Measurements from ENCODE around the gene TSHZ2. TPM values are rescaled to one million over a fixed set of nuclear protein-coding genes. Genes with fewer than 3 reads are reported as not detected.

The TSHZ2 gene
- total RNA-seq, 4 donors from 2014 or later, result 4.0 to 57.8 (median 10.3) TPM

GRCh38 chr20:53336892-53337291 lies 364.7 kb downstream of the TSHZ2 start:
- Histone ChIP-seq H3K4me1 (peaks cover 0 to under 1% (median 0%) of the 10 kb centered on the region in 4 donors), H3K9me3 (no peaks in the 10 kb centered on the region), H3K27ac (no peak overlapping the region), H3K27me3 (no peaks in the 10 kb centered on the region), H3K4me3 (no peak overlapping the region), H3K36me3 (no peaks in the 10 kb centered on the region)
- no peak for DNase-seq
- TF ChIP-seq, protein P1, sequence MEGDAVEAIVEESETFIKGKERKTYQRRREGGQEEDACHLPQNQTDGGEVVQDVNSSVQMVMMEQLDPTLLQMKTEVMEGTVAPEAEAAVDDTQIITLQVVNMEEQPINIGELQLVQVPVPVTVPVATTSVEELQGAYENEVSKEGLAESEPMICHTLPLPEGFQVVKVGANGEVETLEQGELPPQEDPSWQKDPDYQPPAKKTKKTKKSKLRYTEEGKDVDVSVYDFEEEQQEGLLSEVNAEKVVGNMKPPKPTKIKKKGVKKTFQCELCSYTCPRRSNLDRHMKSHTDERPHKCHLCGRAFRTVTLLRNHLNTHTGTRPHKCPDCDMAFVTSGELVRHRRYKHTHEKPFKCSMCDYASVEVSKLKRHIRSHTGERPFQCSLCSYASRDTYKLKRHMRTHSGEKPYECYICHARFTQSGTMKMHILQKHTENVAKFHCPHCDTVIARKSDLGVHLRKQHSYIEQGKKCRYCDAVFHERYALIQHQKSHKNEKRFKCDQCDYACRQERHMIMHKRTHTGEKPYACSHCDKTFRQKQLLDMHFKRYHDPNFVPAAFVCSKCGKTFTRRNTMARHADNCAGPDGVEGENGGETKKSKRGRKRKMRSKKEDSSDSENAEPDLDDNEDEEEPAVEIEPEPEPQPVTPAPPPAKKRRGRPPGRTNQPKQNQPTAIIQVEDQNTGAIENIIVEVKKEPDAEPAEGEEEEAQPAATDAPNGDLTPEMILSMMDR (IDR thresholded peaks at IDR 0.05), result no peak

DNA sequence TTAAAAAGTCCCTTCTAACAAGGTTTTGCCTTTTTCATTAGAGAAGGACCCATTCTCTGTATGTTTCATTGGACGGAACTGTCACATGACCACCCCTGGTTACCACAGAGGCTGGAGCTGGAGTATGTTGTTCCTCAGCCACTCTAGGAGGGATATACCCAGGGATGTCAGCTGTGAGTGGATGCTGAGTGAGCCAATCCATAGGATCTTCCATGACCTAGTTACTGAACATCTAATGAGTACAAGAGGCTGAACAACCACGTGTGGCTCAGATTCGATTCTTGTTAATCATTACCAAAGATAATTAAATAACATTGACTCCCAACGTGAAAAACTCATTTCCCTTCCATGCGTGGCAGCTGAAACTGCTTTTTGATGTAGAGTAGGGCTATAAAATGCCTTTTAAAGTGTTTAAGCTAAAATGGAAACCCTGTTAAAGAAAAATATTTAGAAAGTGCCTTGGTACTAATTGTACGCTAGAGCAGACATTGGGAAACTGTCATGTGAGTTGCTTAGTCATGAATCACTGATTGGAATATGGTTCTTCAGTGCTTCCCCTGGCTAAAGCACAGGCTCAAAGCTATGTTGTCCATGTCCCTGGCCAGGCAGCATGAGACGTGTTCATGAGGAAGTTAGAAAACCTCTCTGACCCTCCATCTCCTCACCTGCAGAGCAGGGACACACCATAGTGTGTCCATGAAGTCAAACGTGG lies 365.4 kb downstream of the TSHZ2 start:
- TF ChIP-seq, protein P1 (IDR thresholded peaks at IDR 0.05), result no peak

DNA sequence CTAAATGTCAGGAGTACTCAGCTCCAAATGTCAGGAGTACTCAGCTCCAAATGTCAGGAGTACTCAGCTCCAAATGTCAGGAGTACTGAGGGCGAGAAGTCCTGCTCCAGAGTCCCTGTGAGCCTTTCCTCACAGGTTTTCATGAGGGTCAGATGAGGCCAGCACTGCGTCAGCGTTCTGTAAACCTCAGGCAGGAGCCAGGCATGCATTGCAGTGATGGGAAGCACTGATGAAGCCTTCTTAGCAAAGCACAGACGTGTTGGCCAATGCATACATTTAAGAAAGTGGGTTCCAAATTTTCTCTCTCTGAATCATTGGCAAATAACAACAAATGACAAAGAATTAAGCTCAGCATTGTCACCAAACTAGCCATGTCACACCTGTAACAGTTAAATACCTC lies 366.6 kb downstream of the TSHZ2 start:
- no peak overlapping the region for H3K27ac ChIP-seq
- H3K4me1 ChIP-seq, result no peaks in the 10 kb centered on the region
- H3K27me3 ChIP-seq, result no peaks in the 10 kb centered on the region
- TF ChIP-seq, protein P1 (IDR thresholded peaks at IDR 0.05), result no peak
- no peak for TF ChIP-seq POLR2A (IDR thresholded peaks at IDR 0.05)
- H3K36me3 ChIP-seq, result no peaks in the 10 kb centered on the region
- no peaks in the 10 kb centered on the region for H3K9me3 ChIP-seq
- no peak overlapping the region for H3K4me3 ChIP-seq
- DNase-seq, result no peak

More for the DNA sequence above, 365.4 kb downstream of the TSHZ2 start:
- no peaks in the 10 kb centered on the region for H3K4me1 ChIP-seq
- DNase-seq, result no peak
- no peaks in the 10 kb centered on the region for H3K27me3 ChIP-seq
- no peak overlapping the region for H3K4me3 ChIP-seq
- no peaks in the 10 kb centered on the region for H3K9me3 ChIP-seq
- H3K36me3 ChIP-seq, result no peaks in the 10 kb centered on the region
- H3K27ac ChIP-seq, result no peak overlapping the region

DNA sequence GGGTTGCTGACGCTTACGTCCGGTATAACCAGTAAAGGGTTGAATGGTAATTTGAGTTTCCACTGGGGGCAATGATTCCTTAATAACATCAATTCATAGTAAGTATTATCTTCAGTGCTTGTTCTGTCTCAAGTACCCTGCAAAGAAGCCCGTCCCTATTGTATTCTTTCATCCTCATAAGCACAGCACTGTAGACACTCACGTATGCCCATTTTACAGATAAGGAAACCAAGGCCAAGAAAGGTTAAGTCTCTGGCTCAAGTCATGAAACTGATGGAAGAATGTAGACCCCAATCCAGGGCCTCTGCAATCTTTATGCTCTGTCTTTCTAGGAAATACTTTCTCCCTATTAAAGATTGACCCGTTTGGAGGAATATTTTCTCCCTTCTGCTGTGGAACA lies 370.3 kb downstream of the TSHZ2 start:
- Histone ChIP-seq H3K27me3 (no peaks in the 10 kb centered on the region), H3K4me3 (no peak overlapping the region)
- TF ChIP-seq, protein P1 (IDR thresholded peaks at IDR 0.05), result no peak
- TF ChIP-seq POLR2A (IDR thresholded peaks at IDR 0.05), result no peak

GRCh38 chr20:53343448-53343847 lies 371.3 kb downstream of the TSHZ2 start:
- Histone ChIP-seq H3K4me1 (no peaks in the 10 kb centered on the region), H3K9me3 (no peaks in the 10 kb centered on the region), H3K36me3 (no peaks in the 10 kb centered on the region), H3K27me3 (no peaks in the 10 kb centered on the region), H3K4me3 (no peak overlapping the region), H3K27ac (no peak overlapping the region)
- DNase-seq, result peak in 1 of 3 donors; percentile 53
- TF ChIP-seq POLR2A (IDR thresholded peaks at IDR 0.05), result no peak
- TF ChIP-seq, protein P1 (IDR thresholded peaks at IDR 0.05), result no peak

More for the DNA sequence above, 370.3 kb downstream of the TSHZ2 start:
- no peaks in the 10 kb centered on the region for H3K36me3 ChIP-seq
- H3K9me3 ChIP-seq, result no peaks in the 10 kb centered on the region
- H3K27ac ChIP-seq, result no peak overlapping the region
- no peak for DNase-seq
- H3K4me1 ChIP-seq, result no peaks in the 10 kb centered on the region
